Astrocyte (in vitro differentiated cells and primary cell): ENCODE results near the gene PABPC1L2A.
"Not testable (repeated sequence)": the region's sequence is repeated elsewhere in the genome, so short reads cannot be mapped to it uniquely, and the experiment has no call there.

Experiments used
- CTCF ChIP-seq: IDR thresholded peaks from 2 replicates; pipeline ENCODE4 v1.5.1; 2011; ENCODE audit warnings: low read depth, mild to moderate bottlenecking, inconsistent platforms, low read length, moderate library complexity; ENCODE audit not compliant: insufficient read depth
- EZH2 ChIP-seq: IDR thresholded peaks from 2 replicates; pipeline ENCODE4 v1.6.1; 2012; ENCODE audit warnings: mild to moderate bottlenecking, low read length, inconsistent platforms; ENCODE audit not compliant: insufficient read depth

GRCh38 chrX:73067761-73068466, 11.4 kb downstream of the PABPC1L2A start:
- not testable (repeated sequence) for TF ChIP-seq CTCF, EZH2
